DMS53 treated with DMSO at 0.1 percent for 48 hours (cell line): Measurements from ENCODE around the gene PCSK6.
"Not testable (repeated sequence)": the region's sequence is repeated elsewhere in the genome, so short reads cannot be mapped to it uniquely, and the experiment has no call there.

Experiments
- DNase-seq: peaks from one replicate; lab custom pipeline; 2025; ENCODE audit not compliant: unreplicated experiment; lab: John Stamatoyannopoulos, UW

PCSK6 gene

DNA sequence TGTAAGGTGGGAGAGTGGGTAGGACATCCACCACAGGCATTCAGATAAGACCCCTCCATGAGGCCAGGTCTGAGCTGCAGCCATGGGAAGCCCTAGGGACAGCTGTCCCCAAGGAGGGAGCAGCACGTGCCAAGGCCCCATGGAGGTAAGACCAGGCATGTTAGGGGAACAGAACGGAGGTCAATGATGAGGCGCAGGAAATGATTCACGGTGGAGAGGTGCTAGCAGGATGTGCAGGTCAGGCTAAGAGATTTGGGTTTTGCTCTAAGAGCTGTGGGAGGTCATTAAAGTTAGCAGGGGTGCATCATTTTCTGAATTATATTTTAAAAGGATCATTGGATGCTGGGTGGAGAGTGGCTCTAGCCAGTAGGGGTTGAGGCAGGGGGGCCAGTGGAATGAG is 128.1 kb downstream of the PCSK6 start:
- no peak for DNase-seq

DNA sequence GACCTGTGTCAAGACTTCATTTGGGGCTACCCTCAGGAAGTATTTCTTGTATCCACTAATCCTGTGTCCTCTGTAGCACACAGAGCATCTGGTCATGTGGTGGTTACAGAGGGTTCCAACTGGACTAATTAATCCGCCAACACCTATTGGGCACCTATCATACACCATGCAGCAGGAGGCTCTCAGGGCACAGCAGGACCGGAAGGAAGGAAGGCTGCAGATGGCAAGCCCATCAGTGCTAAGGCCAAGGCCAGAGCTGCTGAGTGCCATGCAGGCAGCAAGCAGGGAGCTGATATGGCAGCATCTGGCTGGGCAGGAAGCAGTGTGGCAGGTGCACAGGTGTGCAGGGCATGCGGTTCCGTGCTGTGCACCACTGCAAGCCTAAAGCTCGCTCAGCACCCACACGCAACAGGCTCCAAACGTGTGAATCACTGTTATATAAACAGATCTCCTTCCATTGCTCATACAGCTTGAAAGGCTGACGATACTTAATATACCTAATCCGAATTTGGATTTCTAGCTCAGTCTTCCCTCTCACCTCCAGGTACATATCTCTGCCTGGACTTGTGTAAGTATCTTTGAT is 130.1 kb downstream of the PCSK6 start:
- peak; percentile 63 for DNase-seq

DNA sequence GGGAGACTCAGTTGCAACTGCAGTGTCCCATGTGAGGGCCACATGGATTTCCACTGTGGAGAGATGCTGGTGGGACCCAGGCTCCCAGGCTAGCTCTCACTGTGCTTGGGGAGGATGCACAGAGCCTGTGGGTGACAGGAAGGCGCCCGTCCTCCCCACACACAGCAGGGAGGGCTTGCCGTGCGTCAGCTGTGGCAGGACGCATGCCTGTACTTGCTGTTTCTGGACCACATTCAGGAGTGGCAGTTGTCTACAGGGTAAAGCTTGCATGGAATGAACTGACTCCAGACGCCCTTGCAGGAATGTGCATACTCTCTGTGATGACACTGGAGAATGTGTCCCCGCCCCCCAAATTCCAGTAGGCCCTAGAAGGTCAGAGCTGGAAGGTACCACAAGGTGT is 130.6 kb downstream of the PCSK6 start:
- no peak for DNase-seq

- no peak for DNase-seq
These were observed 131.6 kb downstream of the PCSK6 start for GRCh38 chr15:101357885-101358284.

GRCh38 chr15:101357333-101357732 is 132.2 kb downstream of the PCSK6 start:
- no peak for DNase-seq

GRCh38 chr15:101356512-101357172 is 132.9 kb downstream of the PCSK6 start:
- DNase-seq = not testable (repeated sequence)

GRCh38 chr15:101355678-101356464 is 133.6 kb downstream of the PCSK6 start:
- DNase-seq = no peak

DNA sequence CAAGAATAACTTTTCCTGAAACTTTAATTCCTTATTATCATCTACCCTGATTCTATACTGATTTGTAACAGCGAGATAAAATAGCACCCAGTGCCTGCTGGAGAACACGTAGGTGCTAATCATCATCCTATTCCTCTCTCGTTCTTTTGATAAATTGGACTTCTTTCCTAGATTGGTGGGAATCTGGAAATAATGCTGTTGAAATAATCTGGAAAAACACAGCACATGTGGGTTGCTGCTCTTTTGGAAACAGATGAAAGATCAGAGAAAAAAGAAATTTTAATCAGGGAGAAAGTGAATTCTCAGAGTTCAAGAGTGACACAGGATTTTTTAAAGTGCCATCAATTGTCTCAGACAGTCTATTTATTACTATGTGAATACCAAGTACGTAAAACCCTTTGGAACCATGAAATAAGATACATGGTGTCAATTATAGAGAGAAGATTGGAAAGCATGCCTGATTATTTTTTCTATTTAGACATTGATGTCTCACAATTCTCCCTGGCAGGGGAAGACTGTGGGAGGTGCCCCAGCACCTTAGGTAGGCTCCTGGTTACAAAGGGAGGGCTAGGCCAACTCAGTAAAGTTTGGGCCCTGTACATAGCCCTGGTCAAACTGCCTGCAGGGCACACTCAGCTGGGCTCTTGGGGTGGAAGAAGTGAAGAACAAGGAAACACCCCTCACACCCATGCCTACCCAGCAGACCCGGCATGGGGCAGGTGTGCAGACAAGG is 134.4 kb downstream of the PCSK6 start:
- DNase-seq = no peak

DNA sequence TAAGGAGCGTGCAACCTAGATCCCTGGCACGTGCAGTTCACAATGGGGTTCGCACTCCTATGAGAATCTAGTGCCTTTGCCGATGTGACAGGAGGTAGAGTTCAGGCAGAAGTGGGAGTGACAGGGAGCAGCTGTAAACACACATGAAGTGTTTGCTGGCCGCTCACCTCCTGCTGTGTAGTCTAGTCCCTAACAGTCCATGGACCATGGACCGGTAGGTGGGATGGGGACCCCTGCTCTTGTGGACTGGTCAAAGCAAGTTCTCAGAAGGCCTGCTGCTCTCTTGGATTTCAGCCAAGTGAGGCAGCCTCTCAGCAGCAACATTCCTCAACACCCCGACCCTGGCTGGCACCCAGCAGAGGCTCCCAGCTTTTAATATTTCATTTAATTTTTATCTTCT is 136.3 kb downstream of the PCSK6 start:
- DNase-seq = no peak

DNA sequence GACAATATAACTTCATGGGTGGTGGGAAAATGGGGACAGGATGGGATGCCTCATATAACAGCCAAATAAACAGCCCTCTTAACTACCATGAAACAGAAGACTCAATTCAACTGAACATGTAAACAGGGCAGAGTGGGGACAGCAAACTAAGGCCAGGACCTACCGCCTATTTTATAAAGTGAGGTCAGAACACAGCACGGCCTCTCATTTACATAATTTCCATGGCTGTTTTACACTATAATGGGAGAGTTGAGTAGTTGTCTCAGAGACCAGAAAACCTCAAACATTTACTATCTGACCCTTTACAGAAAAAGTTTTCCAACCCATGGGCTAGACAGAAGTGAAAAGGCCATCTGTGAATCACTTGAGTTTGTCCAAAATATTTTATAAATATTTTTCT is 137.8 kb downstream of the PCSK6 start:
- DNase-seq = no peak

DNA sequence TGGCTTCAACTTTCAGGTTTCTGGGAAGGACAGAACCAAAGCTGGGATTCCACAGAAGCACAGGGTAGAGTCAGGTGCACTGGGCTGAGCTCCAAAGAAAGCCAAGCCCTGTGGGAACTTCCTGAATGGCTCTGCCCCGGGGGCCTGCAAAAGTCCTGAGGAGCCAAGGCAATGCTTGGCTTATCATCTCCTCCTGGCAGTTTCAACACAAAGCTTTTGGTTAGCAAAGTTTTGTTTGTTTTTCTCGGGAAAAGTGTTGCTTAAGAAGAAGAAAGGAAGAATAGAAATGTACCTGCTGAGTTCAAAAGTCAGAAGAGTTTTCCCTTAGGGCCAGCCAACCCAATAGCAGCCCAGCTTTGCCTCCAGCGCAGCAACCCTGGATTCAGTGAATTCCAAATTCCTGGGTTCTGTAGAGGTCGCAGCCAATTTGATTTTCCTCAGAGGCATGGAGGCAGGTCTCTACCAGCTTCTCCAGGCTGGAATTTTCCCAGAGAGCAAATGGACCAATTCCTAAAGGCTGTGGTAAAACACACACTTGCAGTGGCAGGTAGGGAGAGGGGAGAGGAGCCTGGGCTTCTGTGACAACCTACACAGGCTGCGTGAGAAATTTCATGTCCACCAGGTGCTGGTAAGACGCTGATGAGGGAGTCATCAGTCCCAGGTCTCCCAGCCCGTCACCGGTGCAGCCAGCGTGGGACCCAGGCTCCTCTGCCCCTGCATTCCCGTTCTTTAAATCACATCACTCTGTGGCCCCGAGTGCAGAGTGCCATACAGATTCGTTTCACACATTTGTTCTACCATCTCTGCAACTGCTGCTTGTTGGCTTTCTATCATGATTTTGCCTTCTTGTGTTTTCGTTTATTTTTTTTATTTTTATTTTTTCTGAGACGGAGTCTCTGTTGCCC is 140.2 kb downstream of the PCSK6 start:
- no peak for DNase-seq

DNA sequence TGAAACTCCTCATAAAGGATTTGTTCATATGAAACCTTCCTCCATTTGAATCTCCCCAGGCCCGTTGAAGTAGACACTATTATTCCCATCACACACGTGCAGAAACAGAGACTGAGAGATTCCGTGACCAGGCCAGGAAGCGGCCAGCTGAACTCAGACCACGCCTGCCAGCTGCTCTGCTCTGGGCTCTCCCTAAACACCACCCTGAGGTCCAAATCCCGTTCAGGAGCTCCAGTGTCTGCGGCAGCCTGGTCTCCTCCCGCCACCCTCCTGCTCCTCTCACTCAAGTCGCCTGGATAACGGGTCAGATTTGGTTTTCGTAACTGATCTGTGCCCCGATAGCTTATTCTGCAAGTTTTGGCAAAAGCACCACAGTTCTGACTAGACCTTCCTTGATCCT is 140.9 kb downstream of the PCSK6 start:
- no peak for DNase-seq

DNA sequence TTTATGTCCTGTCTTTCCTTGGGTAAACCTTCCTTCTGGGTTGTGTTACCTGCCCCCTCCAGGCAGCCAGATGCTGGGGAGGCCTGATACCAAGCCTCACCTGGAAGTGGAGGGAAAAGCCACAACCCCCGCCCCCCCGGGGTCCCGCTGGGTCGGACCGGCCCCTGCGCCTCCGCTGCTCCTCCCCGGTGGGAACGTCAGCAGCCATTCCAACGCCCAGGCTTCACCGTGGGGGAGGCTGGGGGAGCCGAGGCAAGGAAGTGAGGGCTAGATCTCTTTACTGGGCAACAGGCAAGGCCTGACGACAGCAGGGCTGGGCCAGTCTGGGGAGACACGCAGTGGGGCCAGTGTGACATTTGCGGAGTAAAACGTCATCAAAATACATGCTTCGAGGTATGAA is 141.5 kb downstream of the PCSK6 start:
- no peak for DNase-seq

- DNase-seq = no peak
These were observed 142.1 kb downstream of the PCSK6 start for GRCh38 chr15:101347454-101347853.

DNA sequence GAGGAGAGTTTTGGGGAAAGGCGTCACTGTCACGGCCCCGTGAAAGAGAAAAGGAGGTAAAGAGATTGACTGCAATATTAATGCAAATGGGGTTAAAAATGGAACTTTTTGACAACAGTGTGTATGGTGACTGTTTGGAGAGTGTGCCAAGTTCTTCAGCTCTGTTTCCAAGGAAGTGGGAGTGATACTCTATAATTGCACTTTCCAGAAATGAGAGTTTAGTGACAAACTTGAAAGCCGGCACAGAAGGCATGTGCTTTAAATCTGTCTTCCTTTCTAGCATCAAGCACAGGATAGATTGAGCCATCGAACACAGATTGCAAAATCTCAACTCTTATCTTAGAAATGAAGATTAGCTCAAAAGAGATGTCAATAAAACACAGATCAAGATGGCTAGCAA is 142.6 kb downstream of the PCSK6 start:
- DNase-seq = no peak

- DNase-seq = no peak
These were observed 147.5 kb downstream of the PCSK6 start for GRCh38 chr15:101342056-101342455.

- no peak for DNase-seq
These were observed 150.9 kb downstream of the PCSK6 start for GRCh38 chr15:101338502-101339057.

GRCh38 chr15:101337976-101338375 is 151.5 kb downstream of the PCSK6 start:
- DNase-seq = no peak

DNA sequence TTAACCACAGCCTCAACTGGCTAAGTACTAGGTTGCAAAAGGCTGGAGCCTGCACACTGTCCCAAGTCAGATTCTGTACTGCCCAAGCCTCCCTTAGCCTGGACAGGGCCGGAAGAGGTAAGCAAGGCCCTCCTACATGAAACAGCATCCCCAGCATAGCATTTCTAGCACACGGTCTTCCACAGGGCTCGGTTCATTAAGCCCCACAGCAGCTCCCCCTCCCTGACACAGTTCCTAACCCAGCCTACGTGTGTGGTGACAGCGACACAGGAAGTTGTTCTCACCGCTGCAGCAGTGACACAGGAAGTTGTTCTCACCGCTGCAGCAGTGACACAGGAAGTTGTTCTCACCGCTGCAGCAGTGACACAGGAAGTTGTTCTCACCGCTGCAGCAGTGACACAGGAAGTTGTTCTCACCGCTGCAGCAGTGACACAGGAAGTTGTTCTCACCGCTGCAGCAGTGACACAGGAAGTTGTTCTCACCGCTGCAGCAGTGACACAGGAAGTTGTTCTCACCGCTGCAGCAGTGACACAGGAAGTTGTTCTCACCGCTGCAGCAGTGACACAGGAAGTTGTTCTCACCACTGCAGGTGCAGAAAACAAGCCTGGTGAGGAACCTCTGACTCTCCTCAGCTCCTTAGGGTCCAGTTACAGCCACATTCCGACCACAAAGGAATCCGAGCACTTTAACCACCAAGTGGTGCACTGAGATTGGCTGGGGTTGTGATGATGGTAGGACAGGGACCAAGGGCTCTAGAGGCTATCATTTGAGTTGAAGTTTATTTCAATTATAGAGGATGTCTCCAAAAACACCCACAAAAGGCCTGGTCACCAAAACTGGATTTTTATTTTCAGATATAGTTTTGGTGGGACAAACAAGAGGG is 155.4 kb downstream of the PCSK6 start:
- DNase-seq = not testable (repeated sequence)
